Tibial artery (tissue), 4 donors: ENCODE results near the gene CCDC68.

ENCODE experiments used
- DNase-seq, 2 donors: peaks; one replicate each; pipeline ENCODE4 v3.0.0-alpha.2; 2019
- H3K27ac ChIP-seq, 2 donors: fragments of 200-600 bp; sonication (generic) in 1 of 2; 1 replicate in 1 of 2; 2 replicates in 1 of 2; pipeline ENCODE4 v1.5.1; 2018 to 2019; ENCODE audit warnings: mild to moderate bottlenecking in 1 of 2
- H3K27me3 ChIP-seq, 2 donors: fragments of 200-600 bp; sonication (generic) in 1 of 2; one replicate each; pipeline versions ENCODE4 v1.5.1 to v1.6.0; 2016 to 2019
- H3K36me3 ChIP-seq, 3 donors: fragments of 200-600 bp; sonication (generic) in 2 of 3; one replicate each; pipeline ENCODE4 v1.5.1; 2016 to 2019; ENCODE audit warnings: mild to moderate bottlenecking in 2 of 3
- H3K4me1 ChIP-seq, 4 donors: fragments of 200-600 bp; sonication (generic) in 2 of 4; 1 replicate in 3 of 4; 2 replicates in 1 of 4; pipeline ENCODE4 v1.5.1; 2016 to 2019
- H3K4me3 ChIP-seq, 2 donors: fragments of 200-600 bp; sonication (generic) in 1 of 2; 1 replicate in 1 of 2; 2 replicates in 1 of 2; pipeline ENCODE4 v1.5.1; 2018 to 2019; ENCODE audit warnings: mild to moderate bottlenecking in 2 of 2
- H3K9me3 ChIP-seq, 3 donors: fragments of 200-600 bp; sonication (generic) in 1 of 3; one replicate each; pipeline ENCODE4 v1.5.1; 2016 to 2019
- intact Hi-C: fragments of 100-400 bp; cut with DNase I; formaldehyde crosslinking; loops from one replicate; pipeline ENCODE4 v1.15.0; 2023; ENCODE audit warnings: low total_unique reads
- TF ChIP-seq, protein P1 (sequence below), 2 experiments: fragments of 200-600 bp in 1 of 2; fragments of 450-650 bp in 1 of 2; IDR thresholded peaks; one replicate each; pipeline ENCODE4 v1.5.1; 2017 to 2019; ENCODE audit warnings: antibody characterized with exemption in 2 of 2, mild to moderate bottlenecking in 1 of 2, moderate library complexity in 1 of 2

The CCDC68 gene

DNA sequence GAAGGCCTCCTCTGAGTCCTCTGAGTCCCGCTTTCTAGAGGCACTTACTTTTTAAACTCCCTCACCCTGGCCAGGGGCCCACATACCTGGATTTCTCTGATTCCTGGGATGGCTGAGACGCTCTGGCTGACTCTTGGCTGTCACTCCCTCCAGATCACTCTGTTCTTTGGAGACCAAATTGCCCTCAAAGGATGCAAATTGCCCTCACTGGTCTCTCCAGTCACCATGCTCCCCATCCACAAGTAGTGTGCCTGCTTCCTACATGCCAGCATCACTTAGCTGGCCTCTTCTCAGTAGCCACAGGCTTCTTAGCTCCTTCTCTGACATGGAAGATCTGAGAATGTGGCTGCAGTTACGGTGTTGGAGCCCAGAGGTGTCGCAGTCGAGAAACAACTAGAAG, 41.3 kb upstream of the CCDC68 start:
- no peak for DNase-seq
- TF ChIP-seq, protein P1, sequence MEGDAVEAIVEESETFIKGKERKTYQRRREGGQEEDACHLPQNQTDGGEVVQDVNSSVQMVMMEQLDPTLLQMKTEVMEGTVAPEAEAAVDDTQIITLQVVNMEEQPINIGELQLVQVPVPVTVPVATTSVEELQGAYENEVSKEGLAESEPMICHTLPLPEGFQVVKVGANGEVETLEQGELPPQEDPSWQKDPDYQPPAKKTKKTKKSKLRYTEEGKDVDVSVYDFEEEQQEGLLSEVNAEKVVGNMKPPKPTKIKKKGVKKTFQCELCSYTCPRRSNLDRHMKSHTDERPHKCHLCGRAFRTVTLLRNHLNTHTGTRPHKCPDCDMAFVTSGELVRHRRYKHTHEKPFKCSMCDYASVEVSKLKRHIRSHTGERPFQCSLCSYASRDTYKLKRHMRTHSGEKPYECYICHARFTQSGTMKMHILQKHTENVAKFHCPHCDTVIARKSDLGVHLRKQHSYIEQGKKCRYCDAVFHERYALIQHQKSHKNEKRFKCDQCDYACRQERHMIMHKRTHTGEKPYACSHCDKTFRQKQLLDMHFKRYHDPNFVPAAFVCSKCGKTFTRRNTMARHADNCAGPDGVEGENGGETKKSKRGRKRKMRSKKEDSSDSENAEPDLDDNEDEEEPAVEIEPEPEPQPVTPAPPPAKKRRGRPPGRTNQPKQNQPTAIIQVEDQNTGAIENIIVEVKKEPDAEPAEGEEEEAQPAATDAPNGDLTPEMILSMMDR (IDR thresholded peaks at IDR 0.05), result no peak
- H3K36me3 ChIP-seq, result no peaks in the 10 kb centered on the region
- H3K4me1 ChIP-seq, result no peaks in the 10 kb centered on the region
- no peaks in the 10 kb centered on the region for H3K27me3 ChIP-seq
- H3K4me3 ChIP-seq, result no peak overlapping the region
- no peaks in the 10 kb centered on the region for H3K9me3 ChIP-seq
- intact Hi-C loops, result no loop called here
- H3K27ac ChIP-seq, result no peak overlapping the region

DNA sequence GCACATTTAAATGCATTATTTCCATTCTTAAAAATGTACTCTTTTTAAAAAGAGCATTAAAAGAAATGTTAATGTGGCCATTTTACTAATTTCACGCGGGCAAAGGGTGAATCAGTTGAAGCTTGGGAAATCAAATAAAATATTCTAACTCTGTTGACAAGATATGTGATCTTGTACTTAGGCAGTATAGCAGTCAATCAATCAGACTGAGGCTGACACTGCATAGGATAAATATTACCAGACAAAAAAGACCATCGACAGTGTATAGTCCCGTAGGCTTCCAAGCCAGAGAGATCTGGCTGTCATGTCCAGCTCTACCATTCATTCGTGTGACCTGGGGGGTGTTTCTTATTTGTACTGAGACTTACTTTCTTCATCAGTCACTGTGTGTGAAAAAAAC, 39.8 kb upstream of the CCDC68 start:
- no peak overlapping the region for H3K27ac ChIP-seq
- no peaks in the 10 kb centered on the region for H3K36me3 ChIP-seq
- H3K4me1 ChIP-seq, result no peaks in the 10 kb centered on the region
- TF ChIP-seq, protein P1 (IDR thresholded peaks at IDR 0.05), result no peak
- no peak for DNase-seq
- intact Hi-C loops, result no loop called here
- no peaks in the 10 kb centered on the region for H3K27me3 ChIP-seq
- no peak overlapping the region for H3K4me3 ChIP-seq
- no peaks in the 10 kb centered on the region for H3K9me3 ChIP-seq

DNA sequence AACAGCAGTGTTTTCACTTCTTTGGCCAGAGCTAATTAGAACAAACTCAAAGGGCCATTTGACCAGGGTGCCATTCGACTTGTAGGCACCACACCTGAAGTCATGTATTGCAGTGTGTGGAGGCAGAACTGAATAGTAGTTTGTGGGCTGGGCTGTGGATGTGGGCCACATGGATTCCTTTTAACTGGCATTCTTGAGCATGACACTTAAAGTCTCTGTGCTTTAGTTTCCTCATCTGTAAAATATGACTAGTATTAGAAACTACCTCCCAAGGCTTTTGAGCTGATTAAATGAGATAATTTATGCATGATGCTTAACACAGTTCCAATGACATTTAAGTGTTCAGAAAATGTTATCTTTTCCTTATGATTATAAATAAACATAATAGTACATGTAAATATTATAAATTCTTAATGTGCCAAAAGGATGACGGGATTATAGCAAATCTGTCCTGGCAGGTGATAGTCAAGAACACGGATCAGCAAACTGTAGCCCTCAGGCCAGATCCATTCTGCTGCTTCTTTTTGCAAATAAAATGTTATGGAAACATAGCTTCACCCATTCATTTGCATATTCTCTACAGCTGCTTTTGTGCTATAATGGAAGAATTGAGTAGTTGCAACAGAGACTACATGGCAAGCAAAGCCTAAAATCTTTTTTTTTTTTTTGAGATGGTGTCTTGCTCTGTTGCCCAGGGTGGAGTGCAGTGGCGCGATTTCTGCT, 36.3 kb upstream of the CCDC68 start:
- Histone ChIP-seq H3K36me3 (no peaks in the 10 kb centered on the region), H3K4me3 (no peak overlapping the region), H3K27me3 (no peaks in the 10 kb centered on the region), H3K4me1 (no peaks in the 10 kb centered on the region), H3K9me3 (no peaks in the 10 kb centered on the region), H3K27ac (no peak overlapping the region)
- no peak for DNase-seq
- TF ChIP-seq, protein P1 (IDR thresholded peaks at IDR 0.05), result no peak
- intact Hi-C loops, result no loop called here

DNA sequence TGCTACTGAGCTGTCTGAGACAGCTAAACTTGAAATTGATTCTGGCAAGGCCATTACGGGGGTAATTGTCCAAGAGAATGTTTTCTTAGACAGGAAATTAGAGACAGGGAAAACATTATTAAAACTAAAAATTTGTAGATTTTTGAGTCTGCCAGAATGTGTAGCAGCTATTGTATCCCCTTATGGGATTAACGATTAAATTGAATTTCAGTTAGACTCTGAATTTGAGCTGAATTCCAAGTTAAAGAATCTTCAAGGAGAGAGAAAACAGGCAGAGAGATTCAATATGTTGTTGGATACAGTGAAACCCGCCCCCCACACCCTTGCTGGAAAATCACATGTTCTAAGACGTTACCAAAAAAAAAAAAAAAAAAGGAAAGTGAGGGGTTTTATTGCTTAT, 32.7 kb upstream of the CCDC68 start:
- intact Hi-C loops, result no loop called here
- H3K4me1 ChIP-seq, result no peaks in the 10 kb centered on the region
- TF ChIP-seq, protein P1 (IDR thresholded peaks at IDR 0.05), result no peak

DNA sequence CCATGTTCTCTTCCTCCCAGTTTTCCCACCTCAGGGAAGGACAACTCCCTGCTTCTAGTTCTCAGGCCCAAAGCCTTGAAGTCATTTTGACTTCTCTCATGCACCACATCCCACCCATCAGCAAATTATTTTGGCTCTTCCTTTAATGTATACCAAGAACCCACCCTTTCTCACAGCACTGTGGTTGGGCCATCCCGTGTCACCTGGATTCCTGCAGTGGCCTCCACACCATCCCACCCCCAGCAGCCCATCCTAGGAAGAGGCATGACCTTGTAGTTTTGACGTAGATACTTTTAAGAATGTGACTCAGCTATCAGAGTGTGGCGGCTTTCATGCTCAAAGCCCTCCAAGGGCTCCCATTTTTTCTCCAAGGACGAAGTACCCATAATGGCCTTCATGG, 25.6 kb upstream of the CCDC68 start:
- intact Hi-C loops, result no loop called here
- Histone ChIP-seq H3K9me3 (no peaks in the 10 kb centered on the region), H3K36me3 (no peaks in the 10 kb centered on the region), H3K27ac (no peak overlapping the region), H3K27me3 (no peaks in the 10 kb centered on the region), H3K4me1 (no peaks in the 10 kb centered on the region), H3K4me3 (no peak overlapping the region)
- TF ChIP-seq, protein P1 (IDR thresholded peaks at IDR 0.05), result no peak
- DNase-seq, result no peak

More for the DNA sequence above, 32.7 kb upstream of the CCDC68 start:
- H3K9me3 ChIP-seq, result no peaks in the 10 kb centered on the region
- no peaks in the 10 kb centered on the region for H3K27me3 ChIP-seq
- no peak overlapping the region for H3K4me3 ChIP-seq
- no peaks in the 10 kb centered on the region for H3K36me3 ChIP-seq
- no peak overlapping the region for H3K27ac ChIP-seq
- no peak for DNase-seq

DNA sequence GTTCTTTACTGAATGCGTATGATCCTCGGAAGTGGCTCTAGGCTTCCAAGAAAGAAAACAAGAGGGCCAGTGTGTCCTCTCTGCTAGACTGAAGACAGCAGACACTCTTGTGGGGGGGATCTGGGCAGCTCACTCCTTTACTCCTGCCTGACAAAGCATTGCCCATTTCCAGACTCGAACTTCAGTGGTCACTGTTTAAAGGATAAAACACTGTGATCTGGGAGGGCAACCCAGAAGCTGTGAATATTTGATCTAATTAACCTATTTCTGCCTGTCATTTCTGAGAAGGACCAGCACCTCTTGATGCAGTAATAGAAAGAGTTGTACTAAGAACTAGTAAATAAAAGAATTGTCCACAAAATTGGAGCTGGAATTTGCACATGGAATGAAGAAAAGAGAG, 24.5 kb upstream of the CCDC68 start:
- no peaks in the 10 kb centered on the region for H3K4me1 ChIP-seq

More for the DNA sequence above, 24.5 kb upstream of the CCDC68 start:
- intact Hi-C loops, result no loop called here
- no peaks in the 10 kb centered on the region for H3K27me3 ChIP-seq
- DNase-seq, result no peak
- no peaks in the 10 kb centered on the region for H3K36me3 ChIP-seq
- no peak overlapping the region for H3K27ac ChIP-seq
- H3K9me3 ChIP-seq, result no peaks in the 10 kb centered on the region
- TF ChIP-seq, protein P1 (IDR thresholded peaks at IDR 0.05), result no peak
- H3K4me3 ChIP-seq, result no peak overlapping the region
